KBM-7 (cell line): ENCODE data around the gene TEC.
A peak's percentile ranks its signal among the peaks of the same experiment; 100 is the strongest.

ENCODE experiments used
- DNase-seq: peaks from one replicate; pipeline ENCODE4 v3.0.0-alpha.2; 2015
- in situ Hi-C: fragments of 300-500 bp; cut with MboI; formaldehyde crosslinking; loops from 2 replicates; pipeline ENCODE4 v1.14.3; 2020; ENCODE audit warnings: low sequenced_read_pairs, low pct_unique_long_range_greater_than_20kb, mixed read lengths

Gene TEC

DNA sequence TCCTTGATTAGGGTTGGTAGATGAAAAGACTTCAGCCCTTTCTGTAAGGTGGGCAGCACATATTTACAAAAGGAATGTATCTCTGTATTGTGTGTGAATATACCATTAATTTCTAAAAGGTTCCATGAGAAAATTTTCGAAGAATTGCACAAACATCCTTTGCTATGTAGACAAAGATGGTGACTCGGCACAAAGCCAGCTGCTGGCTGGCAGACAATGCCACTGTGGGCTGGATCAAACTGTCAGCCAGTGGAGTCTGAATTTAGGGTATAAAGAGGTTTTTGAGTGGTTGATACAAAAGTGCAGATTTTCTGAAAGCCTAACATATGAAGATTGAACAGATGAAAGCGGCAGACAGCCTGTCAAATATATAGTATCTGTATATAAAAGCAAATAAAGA, 129.9 kb downstream of the TEC start:
- no peak for DNase-seq

DNA sequence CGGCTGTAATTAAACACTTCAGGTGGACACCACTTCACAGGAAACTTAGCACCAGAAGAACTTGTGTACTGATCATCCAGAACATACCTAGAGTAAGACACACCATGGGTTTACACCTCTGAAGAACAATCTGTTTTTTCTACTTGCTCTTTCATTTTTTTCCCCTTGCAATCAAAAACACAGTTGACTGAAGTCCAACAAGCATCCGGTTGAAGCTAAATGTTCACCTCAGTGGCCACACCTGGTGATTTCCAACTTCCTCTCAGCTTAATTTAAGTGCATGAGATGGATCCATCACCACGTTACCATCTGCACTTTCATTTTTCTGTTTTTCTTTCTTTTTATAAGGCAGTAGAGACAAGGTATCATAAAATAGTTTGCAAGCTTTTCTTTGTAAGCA, 130.7 kb downstream of the TEC start:
- in situ Hi-C loops = loop anchor here (25.0 kb wide), 1 partner anchor 398 kb away; no protein-coding TSS in a partner anchor
- no peak for DNase-seq

More for the DNA sequence above, 129.9 kb downstream of the TEC start:
- in situ Hi-C loops = loop anchor here (25.0 kb wide), 1 partner anchor 398 kb away; no protein-coding TSS in a partner anchor

DNA sequence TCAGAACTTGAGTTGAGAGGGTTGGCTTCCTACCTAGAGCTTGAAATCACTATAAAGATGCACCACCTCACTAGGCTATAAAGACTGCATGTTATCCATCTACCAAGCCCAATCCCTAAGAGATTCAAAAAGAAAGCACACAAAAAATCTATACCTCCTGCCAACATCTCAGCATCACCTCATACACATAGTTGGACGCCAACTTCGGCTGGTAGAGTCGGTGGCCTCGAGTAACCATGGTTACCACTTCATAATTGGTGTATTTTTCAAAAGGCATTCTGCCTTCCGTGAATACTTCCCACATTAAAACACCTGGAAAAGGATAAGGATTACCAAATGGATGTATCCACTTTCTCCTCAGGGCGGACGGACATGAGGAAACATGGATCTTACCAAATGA, 131.1 kb downstream of the TEC start:
- in situ Hi-C loops = loop anchor here (25.0 kb wide), 1 partner anchor 399 kb away; no protein-coding TSS in a partner anchor
- no peak for DNase-seq

DNA sequence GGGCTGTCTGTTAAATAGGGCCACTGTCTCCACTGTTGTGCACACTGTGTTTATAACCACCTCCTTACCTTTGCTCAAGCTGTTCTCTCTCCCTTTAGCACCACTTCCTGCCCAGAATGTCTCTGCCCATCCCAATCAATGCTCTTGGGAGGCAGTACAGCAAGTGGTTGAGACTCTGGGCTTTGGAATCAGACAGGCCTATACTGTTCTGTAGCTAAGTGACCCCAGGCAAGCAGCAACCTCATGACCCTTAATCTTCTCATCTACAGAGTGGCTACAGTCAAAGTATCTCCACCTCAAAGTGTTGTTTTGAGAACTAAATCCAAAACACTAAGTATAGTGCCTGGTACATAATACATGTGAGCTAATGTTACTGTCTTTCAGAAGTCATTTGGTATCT, 131.8 kb downstream of the TEC start:
- DNase-seq = no peak
- in situ Hi-C loops = loop anchor here (25.0 kb wide), 1 partner anchor 399 kb away; no protein-coding TSS in a partner anchor

DNA sequence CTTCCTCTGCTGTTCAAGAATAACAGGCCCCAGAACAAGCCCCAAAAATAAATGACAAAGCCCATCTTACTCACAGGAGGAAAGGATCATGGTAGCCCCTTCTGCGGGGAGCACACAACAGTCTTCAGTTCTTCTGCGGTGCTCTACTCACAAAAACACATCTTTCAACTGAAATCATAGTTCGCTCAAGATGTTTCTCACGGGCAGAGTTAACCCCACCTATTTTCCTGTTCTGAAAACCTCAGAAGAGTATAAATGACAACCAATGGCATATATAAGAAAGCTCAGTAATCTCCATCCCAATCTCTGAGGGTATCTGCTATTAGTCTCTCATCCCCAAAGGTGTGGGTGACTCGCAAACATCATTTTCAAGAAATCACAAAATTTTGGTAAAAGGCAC, 135.6 kb downstream of the TEC start, which contains the start of gene TXK:
Gene TXK, minus strand, starts transcription at position 170 of the 400 bp plus-strand sequence. Its CDS starts 80 bp downstream, at position 90.
- in situ Hi-C loops = loop anchor here (25.0 kb wide), 1 partner anchor 403 kb away; no protein-coding TSS in a partner anchor
- no peak for DNase-seq

DNA sequence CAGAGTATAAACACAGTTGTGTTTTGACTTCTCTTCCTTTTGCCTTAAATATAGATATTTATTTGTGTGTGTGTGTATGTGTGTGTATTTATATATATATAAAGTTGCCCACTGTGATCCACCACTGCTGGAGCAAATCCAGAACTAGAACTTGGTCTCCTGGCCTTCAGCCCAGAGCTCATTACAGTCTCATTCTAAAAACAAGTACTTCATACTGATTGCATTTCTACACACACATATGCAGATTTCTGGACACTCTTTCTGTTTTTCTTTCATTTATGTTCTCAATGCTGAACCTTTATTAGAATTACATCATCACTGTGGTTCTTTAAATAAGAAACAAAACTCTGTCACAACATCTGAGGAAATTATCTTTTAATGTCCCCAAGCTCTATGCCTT, 136.0 kb downstream of the TEC start:
- in situ Hi-C loops = loop anchor here (25.0 kb wide), 1 partner anchor 404 kb away; no protein-coding TSS in a partner anchor
- DNase-seq = no peak

DNA sequence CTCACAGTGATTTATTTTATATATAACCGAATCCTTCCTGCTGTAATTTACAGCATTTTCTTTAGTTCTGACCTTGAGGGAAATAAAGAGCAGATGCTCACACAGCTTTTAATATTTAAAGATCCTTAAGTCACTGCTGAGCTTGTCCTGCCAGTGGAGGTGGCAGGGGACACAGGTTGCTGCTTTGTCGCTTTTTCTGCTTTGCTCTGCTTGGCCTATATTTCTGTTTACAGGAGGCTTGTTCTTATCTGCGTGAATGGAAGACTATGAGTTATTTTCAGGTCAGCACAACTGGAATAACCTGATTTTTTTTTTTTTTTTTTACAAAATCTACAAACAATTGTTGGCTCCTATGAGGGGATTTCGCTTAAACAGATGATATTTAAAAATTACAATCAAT, 137.9 kb downstream of the TEC start:
- in situ Hi-C loops = loop anchor here (25.0 kb wide), 1 partner anchor 406 kb away; no protein-coding TSS in a partner anchor
- DNase-seq = no peak

DNA sequence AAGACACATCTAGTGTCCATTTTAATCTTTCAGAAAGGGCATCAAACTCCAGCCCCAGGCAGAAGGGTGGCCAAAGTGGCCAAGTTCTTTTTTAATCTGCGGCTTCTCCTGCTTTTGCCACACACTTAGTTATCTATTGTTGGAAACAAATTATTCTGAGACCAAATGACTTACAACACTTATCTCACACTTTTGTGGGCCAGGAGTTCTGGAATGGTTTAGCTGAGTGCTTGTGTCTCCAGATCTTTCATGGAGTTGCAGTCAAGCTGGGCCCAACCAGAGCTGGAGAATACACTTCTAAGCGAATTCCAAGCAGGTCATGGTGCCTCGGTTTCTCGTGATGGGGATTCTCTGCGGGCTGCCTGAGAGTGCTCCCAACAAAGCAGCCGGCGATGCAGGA, 139.5 kb downstream of the TEC start:
- in situ Hi-C loops = loop anchor here (25.0 kb wide), 1 partner anchor 407 kb away; no protein-coding TSS in a partner anchor

DNA sequence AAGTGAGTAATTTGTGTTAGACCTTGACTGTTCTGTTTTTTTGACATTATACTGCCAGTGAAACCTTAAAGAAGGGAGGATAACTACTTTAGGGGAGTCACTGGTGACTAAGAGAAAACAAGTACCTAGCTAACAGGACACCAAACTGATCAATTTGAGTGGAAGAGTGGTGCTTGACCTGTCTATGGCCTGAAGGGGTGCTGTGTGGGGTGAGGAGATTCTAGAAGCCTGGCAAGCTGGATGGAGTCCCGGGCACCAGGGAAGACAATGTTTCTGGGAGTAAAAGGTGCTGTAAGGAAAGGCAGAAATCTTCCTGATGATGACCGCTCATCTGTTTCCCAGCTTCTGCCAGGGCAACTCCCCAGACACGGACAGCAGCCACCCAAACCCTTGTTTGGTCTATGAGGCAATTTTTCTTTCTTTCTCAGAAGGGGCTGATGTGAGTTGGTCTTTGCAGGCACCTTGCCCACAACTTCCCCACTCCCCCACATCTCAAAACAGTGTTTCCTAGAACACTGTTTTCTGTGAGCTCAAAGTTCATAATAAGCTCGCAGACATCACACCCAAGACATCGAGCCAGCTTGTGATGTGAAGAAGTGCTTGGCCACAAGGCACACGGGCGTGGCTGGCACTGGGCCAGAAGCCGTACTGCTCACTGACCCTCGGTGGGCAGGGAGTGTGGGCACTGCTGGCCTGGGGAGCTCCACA, 140.2 kb downstream of the TEC start:
- peak; percentile 88 for DNase-seq
- in situ Hi-C loops = loop anchor here (25.0 kb wide), 1 partner anchor 408 kb away; no protein-coding TSS in a partner anchor

More for the DNA sequence above, 139.5 kb downstream of the TEC start:
- no peak for DNase-seq

DNA sequence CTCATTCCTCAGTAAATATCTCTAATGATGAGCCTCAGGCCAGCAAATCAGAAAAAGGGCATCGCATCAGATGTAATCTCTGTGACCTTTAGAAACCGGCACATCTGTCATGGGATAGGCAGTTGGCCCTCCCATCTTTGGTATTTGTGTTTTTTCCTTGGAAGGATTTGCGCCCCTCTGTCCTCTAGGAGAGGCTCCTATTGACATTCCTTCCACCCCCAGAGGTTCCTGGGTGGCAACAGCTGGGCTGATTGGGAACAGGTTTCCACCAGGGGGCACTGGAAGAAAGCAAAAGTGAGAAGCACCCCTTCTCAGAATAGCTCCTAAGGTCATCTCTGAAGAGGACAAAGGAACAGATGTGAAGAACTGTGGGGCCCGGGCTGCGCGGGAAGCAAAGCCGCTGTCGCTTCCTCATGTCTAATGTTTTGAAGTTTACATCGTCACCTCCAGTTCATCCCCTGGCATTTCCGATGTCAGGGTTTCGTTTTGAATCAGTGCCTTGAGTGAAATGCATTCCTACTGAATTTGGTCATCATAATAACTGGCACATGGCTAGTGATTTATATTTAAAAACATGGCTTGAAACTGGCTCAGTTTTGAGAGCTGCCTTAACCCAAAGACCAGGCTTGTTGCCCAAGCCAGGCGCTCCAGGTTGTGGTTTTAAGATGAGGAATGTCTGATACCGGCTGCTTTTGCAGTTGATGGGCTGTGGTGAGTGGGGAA, 141.8 kb downstream of the TEC start:
- in situ Hi-C loops = loop anchor here (25.0 kb wide), 1 partner anchor 409 kb away; no protein-coding TSS in a partner anchor
- peak; percentile 86 for DNase-seq

DNA sequence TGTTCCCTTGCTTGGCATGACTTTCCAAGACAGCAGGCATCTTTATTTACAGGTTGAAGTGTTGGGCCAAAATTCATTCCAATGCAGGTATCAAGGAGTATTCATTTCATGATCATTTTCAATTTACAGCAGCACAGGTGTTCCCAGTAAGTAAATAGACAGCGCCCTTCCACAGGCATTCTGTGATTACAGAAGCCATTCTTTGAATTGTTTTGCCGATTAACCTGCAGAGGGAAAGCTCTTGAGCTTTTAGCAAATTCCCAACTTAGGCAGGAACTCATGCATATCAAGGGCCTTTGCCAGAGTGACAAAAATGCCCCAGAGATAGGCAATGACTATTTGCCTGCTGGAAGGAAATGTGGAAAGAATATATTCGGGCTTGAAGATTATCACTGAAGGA, 142.4 kb downstream of the TEC start:
- DNase-seq = no peak
- in situ Hi-C loops = loop anchor here (25.0 kb wide), 1 partner anchor 410 kb away; no protein-coding TSS in a partner anchor

DNA sequence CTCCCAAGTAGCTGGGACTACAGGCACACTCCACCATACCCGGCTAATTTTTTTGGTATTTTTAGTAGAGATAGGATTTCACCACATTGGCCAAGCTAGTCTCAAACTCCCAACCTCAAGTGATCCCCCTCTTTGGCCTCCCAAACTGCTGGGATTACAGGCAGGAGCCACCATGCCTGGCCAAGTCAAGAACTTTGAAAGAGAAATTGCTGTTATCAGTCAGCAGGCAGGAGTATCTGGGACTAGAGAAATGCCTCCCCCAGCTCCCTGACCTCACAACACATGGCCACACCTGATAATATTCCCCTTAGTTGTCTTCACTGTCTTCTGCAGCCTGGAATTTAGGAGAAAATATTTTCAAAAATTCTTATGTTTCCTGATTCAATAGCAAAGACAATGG, 143.0 kb downstream of the TEC start:
- in situ Hi-C loops = loop anchor here (25.0 kb wide), 1 partner anchor 411 kb away; no protein-coding TSS in a partner anchor
- DNase-seq = no peak

DNA sequence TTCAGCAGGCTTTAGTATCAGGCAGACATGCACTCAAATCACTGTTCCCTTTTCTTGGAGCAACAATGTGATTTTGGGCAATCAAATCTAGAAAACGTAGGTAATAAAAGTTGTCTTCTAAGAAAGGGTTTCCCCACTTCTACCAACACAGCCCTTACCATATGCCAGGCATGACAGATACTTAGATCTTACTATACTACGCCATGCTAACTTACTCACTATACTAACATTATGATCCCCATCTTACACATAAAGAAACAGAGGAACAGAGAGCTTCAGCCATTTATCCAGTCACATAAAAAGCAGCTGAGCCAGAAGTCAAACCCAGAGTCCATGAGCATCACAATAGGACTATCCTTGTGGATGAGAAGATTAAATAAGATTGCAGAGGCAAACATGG, 144.8 kb downstream of the TEC start:
- in situ Hi-C loops = loop anchor here (25.0 kb wide), 1 partner anchor 412 kb away; no protein-coding TSS in a partner anchor
- no peak for DNase-seq

DNA sequence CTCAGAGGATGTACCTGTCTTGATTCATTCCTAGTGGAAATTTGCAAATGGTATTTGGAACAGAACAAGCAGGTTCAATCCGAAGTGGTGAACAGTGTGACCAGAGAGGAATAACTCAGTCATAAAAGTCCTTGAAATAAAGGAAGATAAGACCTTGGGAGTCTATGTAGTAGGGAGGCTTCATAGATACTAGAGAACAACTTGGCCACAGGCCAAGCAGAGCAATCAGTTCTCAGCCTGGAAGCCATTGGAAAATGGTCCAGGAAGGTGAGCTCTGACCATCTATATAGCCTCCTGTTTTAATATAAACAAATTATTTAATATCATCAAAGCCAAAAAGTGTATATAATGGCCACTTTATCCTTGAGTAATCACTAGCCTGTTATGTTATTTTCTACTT, 146.9 kb downstream of the TEC start:
- in situ Hi-C loops = no loop called here
- no peak for DNase-seq

DNA sequence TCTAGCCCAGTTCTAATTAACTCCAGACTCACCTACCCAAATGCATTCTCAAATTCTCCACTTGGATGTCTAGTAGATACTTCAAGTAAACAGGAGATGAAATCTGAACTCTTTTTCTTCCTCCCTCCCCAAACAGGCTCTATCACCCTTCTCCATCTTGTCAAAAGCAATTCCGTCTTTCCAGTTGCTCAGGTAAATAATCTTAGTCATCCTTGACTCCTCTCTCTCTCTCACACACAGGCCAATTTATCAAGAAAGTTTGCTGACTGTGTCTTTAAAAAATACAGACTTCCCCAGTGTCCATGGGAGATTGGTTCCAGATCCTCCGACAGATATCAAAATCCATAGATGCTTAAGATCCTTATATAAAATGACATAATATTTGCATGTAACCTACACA, 148.5 kb downstream of the TEC start:
- in situ Hi-C loops = no loop called here
- DNase-seq = no peak

DNA sequence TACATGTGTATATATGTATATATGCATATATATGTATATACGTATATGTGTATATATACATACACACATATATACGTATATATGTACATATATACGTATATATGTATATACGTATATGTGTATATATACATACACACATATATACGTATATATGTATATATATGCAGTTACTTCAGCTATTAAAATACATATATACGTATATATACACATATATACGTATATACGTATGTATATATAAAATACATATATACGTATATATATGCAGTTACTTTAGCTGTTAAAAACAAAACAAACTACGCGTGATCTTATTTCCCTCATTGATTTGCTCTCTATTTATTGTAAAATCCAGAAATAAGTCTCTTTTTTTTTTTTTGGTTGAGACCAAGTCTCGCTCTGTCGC, 149.5 kb downstream of the TEC start:
- DNase-seq = no peak
- in situ Hi-C loops = no loop called here

DNA sequence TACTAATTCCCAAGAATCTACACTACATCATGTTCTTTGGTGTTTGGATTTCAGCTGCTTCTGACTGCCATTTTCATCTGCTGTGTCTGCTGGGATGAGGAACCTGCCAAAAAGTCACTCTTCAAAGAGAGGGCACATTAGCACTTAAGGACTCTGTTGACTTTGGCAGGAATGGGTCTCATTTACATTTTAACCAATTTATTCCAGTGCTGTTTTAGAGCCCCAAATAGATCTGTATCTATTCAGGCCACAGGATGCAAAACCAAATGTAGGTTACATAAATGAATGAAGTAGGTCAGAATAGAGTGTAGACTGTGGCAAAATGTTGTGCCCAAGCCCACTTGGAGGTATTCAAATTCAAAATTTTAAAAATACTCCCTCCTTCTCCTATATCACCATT, 150.0 kb downstream of the TEC start:
- DNase-seq = no peak

DNA sequence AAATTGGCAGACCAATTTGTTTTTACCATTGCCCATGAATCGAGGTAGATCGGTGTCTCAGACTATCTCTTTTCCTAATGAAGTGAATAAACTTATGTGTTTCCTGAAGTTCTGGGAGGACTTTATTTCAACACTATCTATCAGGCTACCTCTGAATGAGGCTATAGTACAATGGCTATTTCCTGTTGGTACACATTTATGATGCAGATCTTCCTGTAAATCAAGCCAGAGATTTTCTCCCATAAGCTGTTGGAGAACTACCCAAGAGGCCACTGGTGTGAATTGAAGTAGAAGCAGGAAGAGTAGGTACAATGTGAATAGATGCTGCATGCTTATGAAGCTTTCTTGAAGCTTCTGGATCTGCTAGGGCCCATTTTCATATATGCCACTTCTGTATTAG, 151.6 kb downstream of the TEC start:
- in situ Hi-C loops = no loop called here
- no peak for DNase-seq

More for the DNA sequence above, 150.0 kb downstream of the TEC start:
- in situ Hi-C loops = no loop called here

DNA sequence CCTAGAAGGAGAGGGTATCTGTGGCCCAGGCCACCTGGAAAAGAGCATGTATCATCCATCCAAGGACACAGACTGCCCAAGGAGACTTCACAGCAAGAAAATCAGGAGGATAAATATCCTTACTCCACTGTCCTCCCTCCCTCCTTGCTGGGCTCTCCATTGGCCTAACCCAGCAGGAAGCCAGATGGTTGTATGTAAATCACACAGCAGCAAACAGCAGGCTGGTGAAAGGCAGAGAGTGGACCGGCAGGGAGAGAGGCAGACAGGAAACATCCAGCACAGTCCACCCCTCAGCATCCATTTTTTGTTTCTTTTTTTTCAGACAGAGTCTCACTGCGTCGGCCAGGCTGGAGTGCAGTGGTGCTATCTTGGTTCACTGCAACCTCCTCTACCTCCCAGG, 153.1 kb downstream of the TEC start:
- DNase-seq = no peak
- in situ Hi-C loops = no loop called here

DNA sequence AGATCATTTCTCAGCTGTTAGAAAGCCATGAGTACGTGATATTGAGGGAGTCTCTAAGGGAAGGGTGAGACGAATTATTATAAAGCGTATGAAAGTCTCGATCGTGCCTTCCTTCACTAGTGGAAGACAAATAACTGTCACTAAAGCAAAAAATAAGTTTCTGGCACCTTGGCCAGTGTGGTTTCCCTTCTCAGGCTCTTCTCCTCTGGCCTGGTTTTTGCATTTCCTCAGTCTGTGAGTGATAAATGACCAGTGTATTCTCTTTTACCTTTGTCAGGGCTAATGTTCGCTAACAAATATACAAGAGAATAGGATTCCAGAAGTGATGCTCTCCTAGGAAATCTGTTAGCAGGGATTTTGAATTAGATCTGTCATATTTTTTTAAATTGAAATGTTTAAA, 155.2 kb downstream of the TEC start:
- DNase-seq = no peak
- in situ Hi-C loops = no loop called here
